GM23338 (cell line): ENCODE measurements around the gene PARD3.

Experiments
- CREB1 ChIP-seq: fragments of 250-450 bp; sonication (Bioruptor Pico); IDR thresholded peaks from 2 replicates; pipeline ENCODE4 v1.5.0; 2020; ENCODE audit warnings: low read depth, mild to moderate bottlenecking, moderate library complexity
- CTCF ChIP-seq, 2 experiments: fragments of 200-600 bp in 1 of 2; sonication (generic) in 1 of 2; conservative IDR thresholded peaks; 2 replicates each; pipeline versions ENCODE4 v1.5.1 to v1.6.1; 2016 to 2017; ENCODE audit warnings: antibody characterized with exemption in 2 of 2, low read depth in 2 of 2, mild to moderate bottlenecking in 2 of 2, moderate library complexity in 1 of 2
- ETS1 ChIP-seq: IDR thresholded peaks from 2 replicates; pipeline ENCODE4 v1.6.1; 2016; ENCODE audit warnings: antibody characterized with exemption
- EZH2 ChIP-seq: fragments of 200-600 bp; sonication (generic); IDR thresholded peaks from one replicate; pipeline ENCODE4 v1.8.0; 2017; ENCODE audit warnings: antibody characterized with exemption, mild to moderate bottlenecking, low read depth; ENCODE audit not compliant: unreplicated experiment
- EZH2phosphoT487 ChIP-seq: fragments of 200-600 bp; sonication (generic); IDR thresholded peaks from one replicate; pipeline ENCODE4 v1.8.1; 2018; ENCODE audit warnings: antibody characterized with exemption; ENCODE audit not compliant: unreplicated experiment
- JUNB ChIP-seq: IDR thresholded peaks from one replicate; pipeline ENCODE4 v1.6.1; 2016; ENCODE audit warnings: antibody characterized with exemption; ENCODE audit not compliant: unreplicated experiment
- POLR2AphosphoS5 ChIP-seq: IDR thresholded peaks from 2 replicates; pipeline ENCODE4 v1.6.1; 2016; ENCODE audit warnings: antibody characterized with exemption, low read depth
- REST ChIP-seq: IDR thresholded peaks from one replicate; pipeline ENCODE4 v1.6.1; 2018; ENCODE audit warnings: antibody characterized with exemption; ENCODE audit not compliant: unreplicated experiment
- ZNF114 ChIP-seq: fragments of 250-450 bp; sonication (Bioruptor Pico); IDR thresholded peaks from 2 replicates; pipeline ENCODE4 v1.5.0; 2020; ENCODE audit warnings: mild to moderate bottlenecking, moderate library complexity
- ZNF331 ChIP-seq: fragments of 250-450 bp; sonication (Bioruptor Pico); IDR thresholded peaks from 2 replicates; pipeline ENCODE4 v1.5.0; 2020; ENCODE audit warnings: low read depth, mild to moderate bottlenecking, moderate library complexity
- ZNF462 ChIP-seq: fragments of 250-450 bp; sonication (Bioruptor Pico); IDR thresholded peaks from 2 replicates; pipeline ENCODE4 v1.5.0; 2020; ENCODE audit warnings: mild to moderate bottlenecking, moderate library complexity

GRCh38 chr10:34666008-34666704, 148.9 kb downstream of the PARD3 start:
- TF ChIP-seq CTCF (conservative IDR thresholded peaks at IDR 0.05; ENCODE audit: low read depth in 2 of 2) (peak; percentile 44 to 49), POLR2AphosphoS5 (no peak), REST (no peak), EZH2phosphoT487 (no peak), EZH2 (no peak), ZNF462 (no peak), JUNB (no peak), CREB1 (no peak), ZNF114 (CRISPR knock-in tag) (no peak), ETS1 (no peak), ZNF331 (CRISPR knock-in tag) (no peak)
